H1 (cell line): ENCODE results near the gene PRKACA. TPM values are rescaled to one million over a fixed set of nuclear protein-coding genes. Genes with fewer than 3 reads are reported as not detected.

Experiments
- CTCF ChIA-PET: fragments of 300-600 bp; sonication (Branson Sonifier 250); formaldehyde crosslinking; loops from one replicate; lab custom pipeline; 2021; ENCODE audit not compliant: partially characterized antibody; lab: Charles Lee
- POLR2A ChIA-PET: fragments of 300-600 bp; sonication (Branson Sonifier 250); formaldehyde crosslinking; loops from one replicate; lab custom pipeline; 2021; ENCODE audit warnings: inconsistent platforms; ENCODE audit not compliant: partially characterized antibody; lab: Charles Lee
- DNase-seq, 2 experiments: peaks; one replicate each; pipeline versions ENCODE4 v3.0.0 to v3.0.0-alpha.2; 2010 to 2022; ENCODE audit warnings: low spot score in 2 of 2, low read depth in 1 of 2, mixed read lengths in 1 of 2
- FAIRE-seq: peaks from 2 replicates; lab custom pipeline; 2011; peaks lifted over from hg19 to GRCh38; lab: Jason Lieb, UNC
- H2AFZ ChIP-seq: 2 replicates; pipeline ENCODE4 v1.8.1; 2012; ENCODE audit warnings: low read length, inconsistent platforms
- H2AK5ac ChIP-seq: 2 replicates; pipeline ENCODE4 v1.6.1; 2013; ENCODE audit warnings: low read depth, low read length
- H2BK120ac ChIP-seq: replicated peaks from 2 replicates; pipeline ENCODE3; 2013; ENCODE audit warnings: low read depth, low read length, inconsistent platforms
- H2BK12ac ChIP-seq: 2 replicates; pipeline ENCODE4 v1.6.1; 2013; ENCODE audit warnings: low read depth, low read length
- H2BK15ac ChIP-seq: 2 replicates; pipeline ENCODE4 v1.6.1; 2013; ENCODE audit warnings: low read length
- H2BK20ac ChIP-seq: 2 replicates; pipeline ENCODE4 v1.6.1; 2013; ENCODE audit warnings: low read length
- H2BK5ac ChIP-seq: 2 replicates; pipeline ENCODE4 v1.6.1; 2013; ENCODE audit warnings: low read depth, low read length
- H3K14ac ChIP-seq: 2 replicates; pipeline ENCODE4 v1.6.1; 2013; ENCODE audit warnings: inconsistent platforms; ENCODE audit not compliant: insufficient read length
- H3K18ac ChIP-seq: 2 replicates; pipeline ENCODE4 v1.6.1; 2013; ENCODE audit warnings: low read length; ENCODE audit errors: extremely low read depth
- H3K23ac ChIP-seq: 2 replicates; pipeline ENCODE4 v1.6.1; 2013; ENCODE audit warnings: inconsistent platforms; ENCODE audit not compliant: insufficient read length
- H3K23me2 ChIP-seq: 2 replicates; pipeline ENCODE4 v1.6.1; 2013; ENCODE audit warnings: low read depth, low read length
- H3K27ac ChIP-seq: 2 replicates; pipeline ENCODE4 v1.6.1; 2011; ENCODE audit warnings: low read depth, low read length, inconsistent platforms
- H3K27me3 ChIP-seq, 4 experiments: replicated peaks in 1 of 4; 1 replicate in 1 of 4; 2 replicates in 3 of 4; pipeline versions ENCODE4 v1.6.1 to v1.8.1; 2011 to 2013; ENCODE audit warnings: low read length in 3 of 4, mild to moderate bottlenecking in 3 of 4, inconsistent platforms in 2 of 4, mixed read lengths in 2 of 4, moderate library complexity in 1 of 4; ENCODE audit not compliant: control insufficient read depth in 3 of 4, insufficient read depth in 3 of 4; ENCODE audit errors: extremely low read depth in 1 of 4
- H3K36me3 ChIP-seq, 4 experiments: 2 replicates each; pipeline versions ENCODE4 v1.6.1 to v1.8.1; 2011 to 2013; ENCODE audit warnings: mild to moderate bottlenecking in 4 of 4, low read length in 3 of 4, moderate library complexity in 2 of 4, control low read depth in 1 of 4, inconsistent platforms in 1 of 4; ENCODE audit not compliant: insufficient read depth in 4 of 4, control insufficient read depth in 2 of 4
- H3K4ac ChIP-seq: replicated peaks from 2 replicates; pipeline ENCODE3; 2013; ENCODE audit warnings: low read length, low read depth, mixed read lengths, inconsistent platforms; ENCODE audit not compliant: insufficient read length
- H3K4me1 ChIP-seq, 4 experiments: replicated peaks in 1 of 4; 1 replicate in 1 of 4; 2 replicates in 3 of 4; pipeline versions ENCODE4 v1.6.1 to v1.8.1; 2011 to 2013; ENCODE audit warnings: low read length in 3 of 4, inconsistent platforms in 2 of 4, mixed read lengths in 1 of 4; ENCODE audit not compliant: insufficient read depth in 4 of 4, control insufficient read depth in 3 of 4
- H3K4me2 ChIP-seq, 2 experiments: 2 replicates each; pipeline versions ENCODE4 v1.6.1 to v1.8.1; 2011 to 2013; ENCODE audit warnings: low read depth in 2 of 2, low read length in 2 of 2, control low read depth in 1 of 2, inconsistent platforms in 1 of 2, mild to moderate bottlenecking in 1 of 2; ENCODE audit not compliant: insufficient read depth in 1 of 2
- H3K4me3 ChIP-seq, 4 experiments: fragments of 200-600, 300-600 bp in 1 of 4; sonication (generic), shearing (Covaris generic), sonication (Bioruptor Twin) in 1 of 4; 2 replicates each; pipeline versions ENCODE4 v1.5.1 to v1.8.1; 2011 to 2016; ENCODE audit warnings: low read length in 4 of 4, low read depth in 3 of 4, control low read depth in 2 of 4, inconsistent platforms in 2 of 4, mild to moderate bottlenecking in 2 of 4, mixed read lengths in 1 of 4, moderate library complexity in 1 of 4; ENCODE audit not compliant: insufficient read depth in 2 of 4; ENCODE audit errors: extremely low read depth in 1 of 4
- H3K56ac ChIP-seq: replicated peaks from 2 replicates; pipeline ENCODE3; 2013; ENCODE audit warnings: low read depth, mild to moderate bottlenecking, mixed read lengths, low read length, inconsistent platforms; ENCODE audit not compliant: insufficient read length
- H3K79me1 ChIP-seq: 2 replicates; pipeline ENCODE4 v1.6.1; 2013; ENCODE audit warnings: low read depth, low read length, control low read depth
- H3K79me2 ChIP-seq, 2 experiments: 2 replicates each; pipeline versions ENCODE4 v1.6.1 to v1.8.1; 2012 to 2013; ENCODE audit warnings: low read length in 2 of 2, mild to moderate bottlenecking in 2 of 2, inconsistent platforms in 1 of 2; ENCODE audit not compliant: insufficient read depth in 2 of 2, control insufficient read depth in 1 of 2
- H3K9ac ChIP-seq, 4 experiments: replicated peaks in 1 of 4; 1 replicate in 1 of 4; 2 replicates in 3 of 4; pipeline versions ENCODE4 v1.6.1 to v1.8.1; 2011 to 2013; ENCODE audit warnings: low read depth in 3 of 4, low read length in 3 of 4, control low read depth in 2 of 4, mild to moderate bottlenecking in 2 of 4, moderate library complexity in 2 of 4, inconsistent platforms in 1 of 4; ENCODE audit errors: extremely low read depth in 1 of 4
- H3K9me3 ChIP-seq, 2 experiments: 2 replicates each; pipeline versions ENCODE4 v1.6.1 to v1.8.1; 2012 to 2013; ENCODE audit warnings: mild to moderate bottlenecking in 2 of 2, moderate library complexity in 2 of 2, control low read depth in 1 of 2, inconsistent platforms in 1 of 2, low read depth in 1 of 2, low read length in 1 of 2, mixed read lengths in 1 of 2; ENCODE audit not compliant: insufficient read depth in 2 of 2
- H4K20me1 ChIP-seq, 2 experiments: replicated peaks in 1 of 2; 2 replicates each; pipeline versions ENCODE3 to v1.8.1; 2011 to 2013; ENCODE audit warnings: inconsistent platforms in 2 of 2, low read length in 2 of 2, mild to moderate bottlenecking in 1 of 2; ENCODE audit not compliant: insufficient read depth in 2 of 2, control insufficient read depth in 1 of 2
- H4K5ac ChIP-seq: 2 replicates; pipeline ENCODE4 v1.6.1; 2013; ENCODE audit warnings: low read length, low read depth, mixed read lengths, inconsistent platforms; ENCODE audit not compliant: insufficient read length
- H4K8ac ChIP-seq: 2 replicates; pipeline ENCODE4 v1.8.0; 2013; ENCODE audit warnings: mild to moderate bottlenecking, moderate library complexity, low read length, inconsistent platforms; ENCODE audit not compliant: insufficient read depth; ENCODE audit errors: extremely low read depth
- H4K91ac ChIP-seq: replicated peaks from 2 replicates; pipeline ENCODE3; 2013; ENCODE audit warnings: low read length, mixed read lengths, inconsistent platforms; ENCODE audit not compliant: insufficient read length
- BRCA1 ChIP-seq: IDR thresholded peaks from 2 replicates; pipeline ENCODE4 v1.6.1; 2012; ENCODE audit warnings: low read depth, low read length, improper control_type of control experiment
- CBX5 ChIP-seq: fragments of 300-800, 300-1000 bp; sonication (generic); IDR thresholded peaks from 2 replicates; pipeline ENCODE4 v1.7.1; 2016; ENCODE audit warnings: antibody characterized with exemption, low read length, low read depth
- HDAC2 ChIP-seq, 2 experiments: fragments of 300-600 bp in 1 of 2; sonication (generic) in 1 of 2; IDR thresholded peaks; 2 replicates each; pipeline ENCODE4 v1.6.1; 2011 to 2012; ENCODE audit warnings: low read depth in 2 of 2, low read length in 2 of 2, mild to moderate bottlenecking in 2 of 2, moderate library complexity in 2 of 2, borderline replicate concordance in 1 of 2, inconsistent platforms in 1 of 2
- NANOG ChIP-seq: IDR thresholded peaks from 2 replicates; pipeline ENCODE4 v1.6.1; 2011; ENCODE audit warnings: low read length, low read depth, mild to moderate bottlenecking, inconsistent platforms; ENCODE audit not compliant: insufficient read depth, poor library complexity, severe bottlenecking
- POLR2A ChIP-seq, 2 experiments: IDR thresholded peaks; 1 replicate in 1 of 2; 2 replicates in 1 of 2; pipeline ENCODE4 v1.6.1; 2011; ENCODE audit warnings: low read depth in 2 of 2, low read length in 2 of 2, mild to moderate bottlenecking in 2 of 2; ENCODE audit errors: control extremely low read depth in 1 of 2
- POLR2AphosphoS5 ChIP-seq: IDR thresholded peaks from 2 replicates; pipeline ENCODE4 v1.6.1; 2011; ENCODE audit warnings: low read depth, low read length
- TAF7 ChIP-seq: optimal IDR thresholded peaks from 2 replicates; pipeline ENCODE3; 2011; ENCODE audit warnings: low read depth, mild to moderate bottlenecking, inconsistent platforms, low read length, moderate library complexity, borderline replicate concordance
- WGBS, 2 experiments: shearing (Covaris generic) in 1 of 2; methylation state at CpG; one replicate each; pipeline versions ENCODE4 v1.1.6 to v1.1.7; 2013 to 2015; ENCODE audit warnings: low lambda C conversion rate in 2 of 2, mixed read lengths in 2 of 2, inconsistent platforms in 1 of 2, low coverage in 1 of 2, missing lambda C conversion rate in 1 of 2; ENCODE audit not compliant: insufficient replicate concordance in 2 of 2, insufficient coverage in 1 of 2, insufficient read length in 1 of 2; ENCODE audit errors: extremely low coverage in 1 of 2, missing lambda C conversion rate in 1 of 2; 5-methylcytosine and 5-hydroxymethylcytosine counted together
- polyA plus RNA-seq, 7 experiments: library from polyadenylated mRNA; depleted of rRNA in 3 of 7; stranded (reverse) in 5 of 7; unstranded in 2 of 7; fragments of >200 nt in 5 of 7; fragments of 200-250 nt in 2 of 7; gene quantifications; 1 replicate in 5 of 7; 2 replicates in 1 of 7; 4 replicates in 1 of 7; pipeline versions ENCODE4 v1.2.1 to v1.2.3, GENCODE V29; 2011 to 2013; ENCODE audit warnings: missing spikeins in 2 of 7, mixed read lengths in 2 of 7
- total RNA-seq: library from RNA; stranded (reverse); fragmentation: NEBNext Ultra II Directional; extraction: Animal tissue kit (Norgen Biotek cat#: 25700); gene quantifications from 2 replicates; pipeline ENCODE4 v1.2.1, GENCODE V29; 2021
- TF ChIP-seq, protein P1 (sequence below), 3 experiments: IDR thresholded peaks; 1 replicate in 2 of 3; 2 replicates in 1 of 3; pipeline versions ENCODE4 v1.5.1 to v1.6.1; 2011; ENCODE audit warnings: low read length in 3 of 3, mild to moderate bottlenecking in 3 of 3, inconsistent platforms in 2 of 3, low read depth in 1 of 3, moderate library complexity in 1 of 3; ENCODE audit not compliant: insufficient read depth in 1 of 3; ENCODE audit errors: control extremely low read depth in 1 of 3

Gene PRKACA
- total and polyA plus RNA-seq, 2 of the 8 experiments (the other 6 are each of a cell fraction or from before 2014, with no cell fraction given) = 14.2 to 48.2 TPM

DNA sequence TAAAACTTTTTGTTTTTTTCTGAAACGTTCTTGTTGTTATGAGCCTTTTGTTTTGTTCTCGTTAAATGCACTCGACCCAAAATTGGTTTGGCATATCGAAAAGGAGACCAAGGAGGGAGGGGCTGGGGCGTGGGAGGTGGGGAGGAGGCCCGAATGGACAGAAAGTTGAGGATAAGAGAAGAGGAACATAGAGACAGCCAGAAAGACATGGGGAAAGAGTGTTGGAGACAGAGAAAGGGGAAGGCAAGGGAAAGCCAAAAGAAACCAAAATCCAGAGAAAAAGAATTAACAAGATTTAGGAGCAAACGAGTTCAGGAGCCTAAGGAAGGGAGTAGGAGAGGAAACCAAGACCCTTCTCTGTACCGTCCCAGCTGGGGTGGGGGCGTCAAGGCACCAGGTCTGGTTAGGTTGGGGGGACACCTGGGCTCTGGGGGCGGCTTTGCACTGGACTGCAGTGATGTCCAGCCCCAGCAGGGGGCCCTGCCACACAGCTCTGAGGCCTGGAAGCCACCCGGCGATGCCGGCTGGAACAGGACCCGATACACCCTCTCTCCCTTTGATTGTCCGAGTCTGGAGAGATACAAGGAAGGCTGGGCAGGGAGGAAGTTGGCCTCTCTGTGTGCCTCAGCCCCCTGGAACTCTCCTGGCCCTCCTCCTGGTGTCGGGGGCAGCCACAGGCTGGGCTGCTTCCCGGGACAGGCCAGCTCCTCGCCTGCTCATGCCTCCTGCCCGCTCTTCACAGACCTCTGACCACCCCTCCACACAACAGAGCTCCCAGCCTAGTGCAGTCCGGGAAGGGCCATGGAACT is 30.4 kb upstream of the PRKACA start:
- no peak overlapping the region for H3K4me3 ChIP-seq
- H2BK5ac ChIP-seq = peak overlapping the region; percentile 8; the same call in 1 of the 2 replicates
- 81% methylated on average over 14 of the region's 20 CpGs; no CpG with 5 or more reads in 1 of the 2 experiments for WGBS, 2 experiments
- CTCF ChIA-PET = interaction anchor here (0.7 to 4.9 kb wide), 18 partner anchors 8 to 320 kb away, joined by 3 to 24 read pairs (median 4); partner anchors contain the start of gene ASF1B
- no peak overlapping the region for H4K8ac ChIP-seq
- no peaks in the 10 kb centered on the region; the same call in 1 of the 2 replicates for H3K79me1 ChIP-seq
- H3K14ac ChIP-seq = no peak overlapping the region
- 0 out of 2 replicates have a peak overlapping the region, but pooled peaks have one; percentile 1 for H2BK12ac ChIP-seq
- H3K9ac ChIP-seq = no peak overlapping the region
- no peak overlapping the region for H3K23ac ChIP-seq
- peaks cover 0 to 21% (median 15%) of the 10 kb centered on the region in 4 experiments; a peak in 6 of 7 replicates for H3K4me1 ChIP-seq
- H2AK5ac ChIP-seq = no peak overlapping the region
- no peak overlapping the region for H2BK120ac ChIP-seq
- H3K36me3 ChIP-seq = peaks cover 5 to 16% (median 14%) of the 10 kb centered on the region in 4 experiments; a peak in 6 of 8 replicates
- H3K23me2 ChIP-seq = no peaks in the 10 kb centered on the region
- no peak overlapping the region for H4K91ac ChIP-seq
- no peaks in the 10 kb centered on the region for H3K79me2 ChIP-seq
- H3K27ac ChIP-seq = 0 out of 2 replicates have a peak overlapping the region, but pooled peaks have one; percentile 1
- H3K4me2 ChIP-seq = no peak overlapping the region
- no peak overlapping the region for H2AFZ ChIP-seq
- POLR2A ChIA-PET = interaction anchor here (0.6 to 3.2 kb wide), 6 partner anchors 12 to 201 kb away, joined by 3 to 25 read pairs (median 4); partner anchors contain the start of gene ASF1B
- peaks cover 5 to 11% of the 10 kb centered on the region in 2 experiments for H4K20me1 ChIP-seq
- no peaks in the 10 kb centered on the region for H3K9me3 ChIP-seq
- DNase-seq (peak in 1 of 2 experiments; percentile 73), FAIRE-seq (no peak)
- no peak overlapping the region for H3K56ac ChIP-seq
- H4K5ac ChIP-seq = no peak overlapping the region
- no peak overlapping the region for H3K4ac ChIP-seq
- no peaks in the 10 kb centered on the region; a peak in 1 of 7 replicates for H3K27me3 ChIP-seq
- H3K18ac ChIP-seq = no peak overlapping the region
- H2BK20ac ChIP-seq = no peak overlapping the region
- no peak overlapping the region for H2BK15ac ChIP-seq
- TF ChIP-seq, protein P1, sequence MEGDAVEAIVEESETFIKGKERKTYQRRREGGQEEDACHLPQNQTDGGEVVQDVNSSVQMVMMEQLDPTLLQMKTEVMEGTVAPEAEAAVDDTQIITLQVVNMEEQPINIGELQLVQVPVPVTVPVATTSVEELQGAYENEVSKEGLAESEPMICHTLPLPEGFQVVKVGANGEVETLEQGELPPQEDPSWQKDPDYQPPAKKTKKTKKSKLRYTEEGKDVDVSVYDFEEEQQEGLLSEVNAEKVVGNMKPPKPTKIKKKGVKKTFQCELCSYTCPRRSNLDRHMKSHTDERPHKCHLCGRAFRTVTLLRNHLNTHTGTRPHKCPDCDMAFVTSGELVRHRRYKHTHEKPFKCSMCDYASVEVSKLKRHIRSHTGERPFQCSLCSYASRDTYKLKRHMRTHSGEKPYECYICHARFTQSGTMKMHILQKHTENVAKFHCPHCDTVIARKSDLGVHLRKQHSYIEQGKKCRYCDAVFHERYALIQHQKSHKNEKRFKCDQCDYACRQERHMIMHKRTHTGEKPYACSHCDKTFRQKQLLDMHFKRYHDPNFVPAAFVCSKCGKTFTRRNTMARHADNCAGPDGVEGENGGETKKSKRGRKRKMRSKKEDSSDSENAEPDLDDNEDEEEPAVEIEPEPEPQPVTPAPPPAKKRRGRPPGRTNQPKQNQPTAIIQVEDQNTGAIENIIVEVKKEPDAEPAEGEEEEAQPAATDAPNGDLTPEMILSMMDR (IDR thresholded peaks at IDR 0.05; ENCODE audit: control extremely low read depth in 1 of 3, insufficient read depth in 1 of 3, low read depth in 1 of 3, low read length in 3 of 3) = peak; percentile 43 to 52 (median 47); a peak in 3 of 4 replicates
- no peak for TF ChIP-seq TAF7
- peak in 1 of 2 experiments; percentile 68; a peak in 1 of 3 replicates for TF ChIP-seq POLR2A (IDR thresholded peaks at IDR 0.05; ENCODE audit: control extremely low read depth in 1 of 2, low read depth in 2 of 2, low read length in 2 of 2)
- TF ChIP-seq NANOG = no peak
- TF ChIP-seq BRCA1 = no peak
- peak; percentile 49; the same call in 1 of the 2 replicates for TF ChIP-seq POLR2AphosphoS5
- TF ChIP-seq HDAC2 (IDR thresholded peaks at IDR 0.05; ENCODE audit: borderline replicate concordance in 1 of 2, low read depth in 2 of 2, low read length in 2 of 2) = no peak
- TF ChIP-seq CBX5 = no peak
